Activated B cell treated with CpG ODN at 0.5 μM for 24 hours (primary cell): ENCODE data around the gene ZBTB1. TPM values are rescaled to one million over a fixed set of nuclear protein-coding genes. Genes with fewer than 3 reads are reported as not detected.

Experiments
- ATAC-seq: fragments of 200-7000 bp; cut with Tn5 transposase; one replicate; pipeline ENCODE4 v1.10.0; 2021; ENCODE audit warnings: low read depth, mild to moderate bottlenecking, moderate library complexity
- CTCF ChIA-PET: fragments of 350-600 bp; sonication (Branson Sonifier 250); formaldehyde crosslinking; loops from one replicate; lab custom pipeline; 2021; ENCODE audit warnings: antibody characterized with exemption; lab: Charles Lee
- POLR2A ChIA-PET: fragments of 350-600 bp; sonication (Branson Sonifier 250); formaldehyde crosslinking; loops from one replicate; lab custom pipeline; 2021; ENCODE audit warnings: antibody characterized with exemption; lab: Charles Lee
- DNase-seq: peaks from one replicate; pipeline ENCODE4 v3.0.0; 2022
- H3K27ac Mint-ChIP-seq: one replicate; pipeline ENCODE4 v1.8.0; 2020; ENCODE audit warnings: mixed read lengths
- H3K27me3 Mint-ChIP-seq: one replicate; pipeline ENCODE4 v1.8.0; 2021; ENCODE audit warnings: mixed read lengths
- H3K36me3 Mint-ChIP-seq: one replicate; pipeline ENCODE4 v1.8.0; 2021; ENCODE audit warnings: low read depth, mixed read lengths
- H3K4me1 Mint-ChIP-seq: one replicate; pipeline ENCODE4 v1.8.0; 2021; ENCODE audit warnings: mixed read lengths
- H3K4me3 Mint-ChIP-seq: one replicate; pipeline ENCODE4 v1.8.0; 2020; ENCODE audit warnings: mild to moderate bottlenecking, mixed read lengths
- H3K9me3 Mint-ChIP-seq: one replicate; pipeline ENCODE4 v1.8.0; 2020; ENCODE audit warnings: mixed read lengths
- intact Hi-C: fragments of 100-400 bp; cut with micrococcal nuclease; formaldehyde crosslinking; loops from one replicate; pipeline ENCODE4 v1.15.1; 2024
- total RNA-seq: library from RNA; stranded (reverse); gene quantifications from 2 replicates; pipeline ENCODE4 v1.2.3, GENCODE V29; 2022
- TF ChIP-seq, protein P1 (sequence below): fragments of 200-600 bp; IDR thresholded peaks from one replicate; pipeline ENCODE4 v1.8.0; 2022; ENCODE audit warnings: antibody characterized with exemption, mild to moderate bottlenecking

ZBTB1 gene, protein sequence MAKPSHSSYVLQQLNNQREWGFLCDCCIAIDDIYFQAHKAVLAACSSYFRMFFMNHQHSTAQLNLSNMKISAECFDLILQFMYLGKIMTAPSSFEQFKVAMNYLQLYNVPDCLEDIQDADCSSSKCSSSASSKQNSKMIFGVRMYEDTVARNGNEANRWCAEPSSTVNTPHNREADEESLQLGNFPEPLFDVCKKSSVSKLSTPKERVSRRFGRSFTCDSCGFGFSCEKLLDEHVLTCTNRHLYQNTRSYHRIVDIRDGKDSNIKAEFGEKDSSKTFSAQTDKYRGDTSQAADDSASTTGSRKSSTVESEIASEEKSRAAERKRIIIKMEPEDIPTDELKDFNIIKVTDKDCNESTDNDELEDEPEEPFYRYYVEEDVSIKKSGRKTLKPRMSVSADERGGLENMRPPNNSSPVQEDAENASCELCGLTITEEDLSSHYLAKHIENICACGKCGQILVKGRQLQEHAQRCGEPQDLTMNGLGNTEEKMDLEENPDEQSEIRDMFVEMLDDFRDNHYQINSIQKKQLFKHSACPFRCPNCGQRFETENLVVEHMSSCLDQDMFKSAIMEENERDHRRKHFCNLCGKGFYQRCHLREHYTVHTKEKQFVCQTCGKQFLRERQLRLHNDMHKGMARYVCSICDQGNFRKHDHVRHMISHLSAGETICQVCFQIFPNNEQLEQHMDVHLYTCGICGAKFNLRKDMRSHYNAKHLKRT
- total RNA-seq, result 56.5 and 60.7 TPM in 2 replicates

- no peaks in the 10 kb centered on the region for H3K27me3 Mint-ChIP-seq
- TF ChIP-seq, protein P1, sequence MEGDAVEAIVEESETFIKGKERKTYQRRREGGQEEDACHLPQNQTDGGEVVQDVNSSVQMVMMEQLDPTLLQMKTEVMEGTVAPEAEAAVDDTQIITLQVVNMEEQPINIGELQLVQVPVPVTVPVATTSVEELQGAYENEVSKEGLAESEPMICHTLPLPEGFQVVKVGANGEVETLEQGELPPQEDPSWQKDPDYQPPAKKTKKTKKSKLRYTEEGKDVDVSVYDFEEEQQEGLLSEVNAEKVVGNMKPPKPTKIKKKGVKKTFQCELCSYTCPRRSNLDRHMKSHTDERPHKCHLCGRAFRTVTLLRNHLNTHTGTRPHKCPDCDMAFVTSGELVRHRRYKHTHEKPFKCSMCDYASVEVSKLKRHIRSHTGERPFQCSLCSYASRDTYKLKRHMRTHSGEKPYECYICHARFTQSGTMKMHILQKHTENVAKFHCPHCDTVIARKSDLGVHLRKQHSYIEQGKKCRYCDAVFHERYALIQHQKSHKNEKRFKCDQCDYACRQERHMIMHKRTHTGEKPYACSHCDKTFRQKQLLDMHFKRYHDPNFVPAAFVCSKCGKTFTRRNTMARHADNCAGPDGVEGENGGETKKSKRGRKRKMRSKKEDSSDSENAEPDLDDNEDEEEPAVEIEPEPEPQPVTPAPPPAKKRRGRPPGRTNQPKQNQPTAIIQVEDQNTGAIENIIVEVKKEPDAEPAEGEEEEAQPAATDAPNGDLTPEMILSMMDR, result no peak
- DNase-seq, result no peak
- H3K27ac Mint-ChIP-seq, result peak within 1 kb of the TSS; percentile 100
- H3K4me1 Mint-ChIP-seq, result peaks cover 79% of the 10 kb centered on the region
- intact Hi-C loops, result loop anchor here (1.0 to 10.0 kb wide), 7 partner anchors 480 to 1030 kb away; partner anchors contain the start of genes FNTB, PPP2R5E, SGPP1 and SYNE2
- CTCF ChIA-PET, result no interaction called here
- POLR2A ChIA-PET, result interaction anchor here (0.6 to 4.5 kb wide), 32 partner anchors 9 to 1031 kb away, joined by 3 to 60 read pairs (median 4); partner anchors contain the start of genes HSPA2, MTHFD1, PPP2R5E and WDR89
- peaks cover 19% of the 10 kb centered on the region for H3K36me3 Mint-ChIP-seq
- ATAC-seq, result peak; percentile 43
- H3K4me3 Mint-ChIP-seq, result peak within 1 kb of the TSS; percentile 97
- H3K9me3 Mint-ChIP-seq, result no peaks in the 10 kb centered on the region
Observed at GRCh38 chr14:64504310-64504896, at the start of gene ZBTB1. TSS of gene ZBTB1 (plus strand) at chr14:64504770. CDS start at chr14:64521505, 16,735 bp downstream.

DNA sequence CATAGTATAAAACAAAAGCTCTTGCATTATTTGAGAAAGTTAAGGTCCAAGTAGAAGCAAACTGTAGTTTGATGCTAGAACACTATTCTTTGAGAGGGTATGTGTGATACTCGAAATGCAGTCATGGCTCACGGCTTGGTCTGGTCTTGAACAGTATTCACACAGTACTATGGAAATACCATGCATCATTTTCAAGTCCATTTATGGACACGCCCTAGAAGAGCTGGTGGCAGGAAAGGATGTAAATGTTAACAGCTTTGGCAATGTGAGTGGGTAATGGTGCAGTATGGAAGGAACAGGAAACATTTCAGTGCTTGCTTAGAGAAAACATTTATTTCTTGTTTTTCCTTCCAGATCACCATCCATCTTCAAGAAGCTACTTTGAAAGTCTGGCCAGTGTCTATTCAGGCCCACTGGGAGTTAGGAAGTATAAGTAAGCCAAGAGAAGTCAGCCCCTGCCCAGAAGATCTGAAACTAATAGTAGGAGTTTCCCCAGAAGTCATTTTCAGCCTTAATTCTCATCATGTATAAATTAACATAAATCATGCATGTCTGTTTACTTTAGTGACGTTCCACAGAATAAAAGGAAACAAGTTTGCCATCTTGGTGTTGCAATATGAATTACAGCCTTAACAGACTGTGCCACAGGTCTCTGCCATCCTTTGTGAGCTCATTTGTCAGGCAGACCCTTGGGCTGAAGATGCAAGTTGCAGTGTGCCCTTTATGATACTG is 45.0 kb upstream of the ZBTB1 start:
- H3K4me1 Mint-ChIP-seq, result peaks cover 53% of the 10 kb centered on the region
- ChIA-PET POLR2A (interaction anchor here (1.2 to 1.8 kb wide), 2 partner anchors 10 to 12 kb away, joined by 3 to 6 read pairs; no protein-coding TSS in a partner anchor), CTCF (interaction anchor here (0.8 to 1.2 kb wide), 3 partner anchors 18 to 116 kb away, joined by 3 to 6 read pairs (median 3); no protein-coding TSS in a partner anchor)
- no peaks in the 10 kb centered on the region for H3K27me3 Mint-ChIP-seq
- H3K36me3 Mint-ChIP-seq, result peaks cover 40% of the 10 kb centered on the region
- ATAC-seq (no peak), DNase-seq (no peak)
- H3K27ac Mint-ChIP-seq, result no peak overlapping the region
- no peaks in the 10 kb centered on the region for H3K9me3 Mint-ChIP-seq
- no peak overlapping the region for H3K4me3 Mint-ChIP-seq
- TF ChIP-seq, protein P1, result no peak
- intact Hi-C loops, result no loop called here

DNA sequence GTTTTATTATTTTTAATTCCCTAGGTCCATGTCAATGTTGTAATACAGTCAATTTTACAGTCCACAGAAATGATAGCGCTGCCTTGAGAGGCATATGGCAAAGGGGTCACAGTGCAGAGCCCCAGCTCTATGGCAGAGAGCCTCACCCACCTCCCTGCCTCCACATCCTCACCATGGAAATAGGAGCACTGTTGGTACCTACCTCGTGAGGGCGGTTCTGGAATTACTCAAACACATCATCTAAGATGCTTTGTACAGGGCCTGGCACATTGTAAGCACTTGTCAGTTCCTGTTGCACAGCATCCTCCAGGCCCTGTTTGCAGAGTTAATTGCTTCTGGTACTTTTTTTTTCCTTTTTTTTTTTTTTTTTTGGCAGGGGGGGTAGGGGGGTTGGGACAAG is 43.3 kb upstream of the ZBTB1 start:
- H3K9me3 Mint-ChIP-seq, result no peaks in the 10 kb centered on the region
- H3K36me3 Mint-ChIP-seq, result peaks cover 24% of the 10 kb centered on the region
- ATAC-seq (no peak), DNase-seq (no peak)
- ChIA-PET POLR2A (no interaction called here), CTCF (interaction anchor here (4.2 kb wide), 1 partner anchor 31 kb away, joined by 26 read pairs; no protein-coding TSS in a partner anchor)
- no peak overlapping the region for H3K27ac Mint-ChIP-seq
- no peak overlapping the region for H3K4me3 Mint-ChIP-seq
- no peaks in the 10 kb centered on the region for H3K27me3 Mint-ChIP-seq
- intact Hi-C loops, result no loop called here
- TF ChIP-seq, protein P1, result no peak
- peaks cover 62% of the 10 kb centered on the region for H3K4me1 Mint-ChIP-seq

- Mint-ChIP-seq H3K27ac (peak overlapping the region; percentile 4), H3K9me3 (no peaks in the 10 kb centered on the region), H3K4me3 (peak overlapping the region; percentile 44), H3K27me3 (no peaks in the 10 kb centered on the region), H3K4me1 (peaks cover 69% of the 10 kb centered on the region), H3K36me3 (peaks cover 17% of the 10 kb centered on the region)
- ChIA-PET POLR2A (interaction anchor here (0.6 to 3.6 kb wide), 9 partner anchors 12 to 227 kb away, joined by 3 to 24 read pairs (median 5); partner anchors contain the start of genes ZBTB1 and ZBTB25), CTCF (interaction anchor here (1.2 to 4.2 kb wide), 4 partner anchors 15 to 48 kb away, joined by 3 to 26 read pairs (median 6); no protein-coding TSS in a partner anchor)
- intact Hi-C loops, result no loop called here
- no peak for DNase-seq
- no peak for ATAC-seq
- TF ChIP-seq, protein P1, result no peak
Observed at GRCh38 chr14:64463195-64463594, 41.4 kb upstream of the ZBTB1 start.
